ENCODE data around the gene SLC17A4. TPM values are rescaled to one million over a fixed set of nuclear protein-coding genes. Genes with fewer than 3 reads are reported as not detected.

SLC17A4 gene
- total and polyA plus RNA-seq, 2 donors from 2014 or later = 0.88 to 1.8 TPM

- no peak for FAIRE-seq
- DNase-seq = no peak
- H3K4me1 ChIP-seq (ENCODE audit: control insufficient read depth in 2 of 3, insufficient read depth in 2 of 3, low read depth in 1 of 3, low read length in 3 of 3) = no peaks in the 10 kb centered on the region
- intact Hi-C loops (cut with DNase I) = no loop called here
- H3K4me3 ChIP-seq (ENCODE audit: low read length in 3 of 3) = no peak overlapping the region
- no peak overlapping the region for H3K9ac ChIP-seq (ENCODE audit: low read length in 3 of 3)
- no peaks in the 10 kb centered on the region for H3K9me3 ChIP-seq (ENCODE audit: control insufficient read depth in 2 of 3, insufficient read depth in 1 of 3, low read length in 3 of 3)
- H3K36me3 ChIP-seq (ENCODE audit: control insufficient read depth in 2 of 3, insufficient read depth in 3 of 3, low read length in 3 of 3) = no peaks in the 10 kb centered on the region
- no peaks in the 10 kb centered on the region for H3K27me3 ChIP-seq (ENCODE audit: control insufficient read depth, insufficient read depth, low read length)
- no peak overlapping the region for H3K27ac ChIP-seq (ENCODE audit: low read depth in 2 of 2, low read length in 2 of 2)
- no peak for TF ChIP-seq CTCF (IDR thresholded peaks at IDR 0.05; ENCODE audit: borderline replicate concordance, extremely low read depth, insufficient read depth)
These were observed 3.6 kb upstream of the SLC17A4 start for GRCh38 chr6:25750906-25751305.

GRCh38 chr6:25753079-25753478 lies 1.5 kb upstream of the SLC17A4 start:
- FAIRE-seq (no peak), DNase-seq (no peak)
- Histone ChIP-seq H3K9me3 (ENCODE audit: control insufficient read depth in 2 of 3, insufficient read depth in 1 of 3, low read length in 3 of 3) (no peaks in the 10 kb centered on the region), H3K9ac (ENCODE audit: low read length in 3 of 3) (no peak overlapping the region), H3K27me3 (ENCODE audit: control insufficient read depth, insufficient read depth, low read length) (no peaks in the 10 kb centered on the region), H3K4me3 (ENCODE audit: low read length in 3 of 3) (no peak overlapping the region), H3K36me3 (ENCODE audit: control insufficient read depth in 2 of 3, insufficient read depth in 3 of 3, low read length in 3 of 3) (no peaks in the 10 kb centered on the region), H3K4me1 (ENCODE audit: control insufficient read depth in 2 of 3, insufficient read depth in 2 of 3, low read depth in 1 of 3, low read length in 3 of 3) (peaks cover 0 to 4% (median 0%) of the 10 kb centered on the region in 3 donors), H3K27ac (ENCODE audit: low read depth in 2 of 2, low read length in 2 of 2) (no peak overlapping the region)
- no peak for TF ChIP-seq CTCF (IDR thresholded peaks at IDR 0.05; ENCODE audit: borderline replicate concordance, extremely low read depth, insufficient read depth)
- intact Hi-C loops (cut with DNase I) = no loop called here

- DNase-seq = no peak
- H3K4me3 ChIP-seq (ENCODE audit: low read length in 3 of 3) = no peak overlapping the region
- no peak overlapping the region for H3K9ac ChIP-seq (ENCODE audit: low read length in 3 of 3)
These were observed 941 bp downstream of the SLC17A4 start for GRCh38 chr6:25755483-25755882.

More at GRCh38 chr6:25755483-25755882, 941 bp downstream of the SLC17A4 start:
- Histone ChIP-seq H3K9me3 (ENCODE audit: control insufficient read depth in 2 of 3, insufficient read depth in 1 of 3, low read length in 3 of 3) (no peaks in the 10 kb centered on the region), H3K27me3 (ENCODE audit: control insufficient read depth, insufficient read depth, low read length) (no peaks in the 10 kb centered on the region), H3K27ac (ENCODE audit: low read depth in 2 of 2, low read length in 2 of 2) (no peak overlapping the region), H3K4me1 (ENCODE audit: control insufficient read depth in 2 of 3, insufficient read depth in 2 of 3, low read depth in 1 of 3, low read length in 3 of 3) (peaks cover 0 to 4% (median 0%) of the 10 kb centered on the region in 3 donors), H3K36me3 (ENCODE audit: control insufficient read depth in 2 of 3, insufficient read depth in 3 of 3, low read length in 3 of 3) (no peaks in the 10 kb centered on the region)
- FAIRE-seq = no peak
- TF ChIP-seq CTCF (IDR thresholded peaks at IDR 0.05; ENCODE audit: borderline replicate concordance, extremely low read depth, insufficient read depth) = no peak
- intact Hi-C loops (cut with DNase I) = no loop called here
